SH-SY5Y (cell line): ENCODE data around the gene PES1.

Experiments
- GATA2 ChIP-seq: IDR thresholded peaks from 2 replicates; pipeline ENCODE4 v1.6.1; 2011; ENCODE audit warnings: mild to moderate bottlenecking, low read depth, low read length
- GATA3 ChIP-seq: IDR thresholded peaks from 2 replicates; pipeline ENCODE4 v1.6.1; 2011; ENCODE audit warnings: low read depth, mild to moderate bottlenecking, low read length, moderate library complexity

GRCh38 chr22:30559889-30560288, 31.8 kb downstream of the PES1 start:
- no peak for TF ChIP-seq GATA2
- no peak for TF ChIP-seq GATA3
